ENCODE results near the gene PKNOX2.

Gene PKNOX2

GRCh38 chr11:125384825-125385224, 220.3 kb downstream of the PKNOX2 start:
- POLR2A ChIA-PET = no interaction called here
- CTCF ChIA-PET = interaction anchor here (1.0 to 1.5 kb wide), 3 partner anchors 7 to 36 kb away, joined by 3 to 4 read pairs (median 3); no protein-coding TSS in a partner anchor
- no peak for TF ChIP-seq CTCF (IDR thresholded peaks at IDR 0.05; ENCODE audit: insufficient read depth, low read length, missing control alignments)
- no peak for DNase-seq (ENCODE audit: low read depth, low spot score)
- H3K4me3 ChIP-seq (ENCODE audit: low read depth, low read length) = no peak overlapping the region

- no peak overlapping the region for H3K4me3 ChIP-seq (ENCODE audit: low read depth, low read length)
- TF ChIP-seq CTCF (IDR thresholded peaks at IDR 0.05; ENCODE audit: insufficient read depth, low read length, missing control alignments) = no peak
- CTCF ChIA-PET = interaction anchor here (0.6 to 3.7 kb wide), 3 partner anchors 17 to 350 kb away, joined by 3 to 33 read pairs (median 3); no protein-coding TSS in a partner anchor
- no peak for DNase-seq (ENCODE audit: low read depth, low spot score)
- POLR2A ChIA-PET = no interaction called here
Measured at GRCh38 chr11:125387901-125388300, 223.3 kb downstream of the PKNOX2 start.

- DNase-seq (ENCODE audit: low read depth, low spot score) = no peak
- no peak overlapping the region for H3K4me3 ChIP-seq (ENCODE audit: low read depth, low read length)
- POLR2A ChIA-PET = no interaction called here
- no peak for TF ChIP-seq CTCF (IDR thresholded peaks at IDR 0.05; ENCODE audit: insufficient read depth, low read length, missing control alignments)
- CTCF ChIA-PET = interaction anchor here (3.7 kb wide), 1 partner anchor 16 kb away, joined by 33 read pairs; no protein-coding TSS in a partner anchor
Measured at GRCh38 chr11:125388611-125389010, 224.1 kb downstream of the PKNOX2 start.

- no peak for TF ChIP-seq CTCF (IDR thresholded peaks at IDR 0.05; ENCODE audit: insufficient read depth, low read length, missing control alignments)
- ChIA-PET CTCF (interaction anchor here (1.2 to 3.7 kb wide), 5 partner anchors 13 to 233 kb away, joined by 3 to 33 read pairs (median 5); no protein-coding TSS in a partner anchor), POLR2A (no interaction called here)
- no peak for DNase-seq (ENCODE audit: low read depth, low spot score)
- no peak overlapping the region for H3K4me3 ChIP-seq (ENCODE audit: low read depth, low read length)
Measured at GRCh38 chr11:125389339-125390166, 225.0 kb downstream of the PKNOX2 start.

- peak; percentile 26 for DNase-seq (ENCODE audit: low read depth, low spot score)
- no peak for TF ChIP-seq CTCF (IDR thresholded peaks at IDR 0.05; ENCODE audit: insufficient read depth, low read length, missing control alignments)
- ChIA-PET POLR2A (interaction anchor here (0.6 kb wide), 1 partner anchor 9 kb away, joined by 3 read pairs; no protein-coding TSS in a partner anchor), CTCF (interaction anchor here (0.9 to 3.7 kb wide), 5 partner anchors 14 to 522 kb away, joined by 3 to 33 read pairs (median 5); no protein-coding TSS in a partner anchor)
- H3K4me3 ChIP-seq (ENCODE audit: low read depth, low read length) = no peak overlapping the region
Measured at GRCh38 chr11:125390946-125391345, 226.4 kb downstream of the PKNOX2 start.

GRCh38 chr11:125393331-125393730, 228.8 kb downstream of the PKNOX2 start:
- no peak for TF ChIP-seq CTCF (IDR thresholded peaks at IDR 0.05; ENCODE audit: insufficient read depth, low read length, missing control alignments)
- CTCF ChIA-PET = interaction anchor here (1.3 to 2.2 kb wide), 3 partner anchors 9 to 47 kb away, joined by 4 to 12 read pairs (median 6); no protein-coding TSS in a partner anchor
- POLR2A ChIA-PET = no interaction called here
- H3K4me3 ChIP-seq (ENCODE audit: low read depth, low read length) = no peak overlapping the region
- no peak for DNase-seq (ENCODE audit: low read depth, low spot score)
